Body of pancreas (tissue), 4 donors: ENCODE results near the gene SCAMP4. TPM values are rescaled to one million over a fixed set of nuclear protein-coding genes. Genes with fewer than 3 reads are reported as not detected.

Experiments used
- ATAC-seq: fragments of 150-250 bp; one replicate; pipeline ENCODE4 v1.9.1; 2016
- DNase-seq, 4 donors: peaks; one replicate each; pipeline ENCODE4 v3.0.0-alpha.2; 2019
- H3K27ac ChIP-seq, 4 donors: fragments of 200-600 bp; sonication (generic); 1 replicate in 3 of 4; 2 replicates in 1 of 4; pipeline versions ENCODE4 v1.5.1 to v1.6.1; 2016 to 2019; ENCODE audit warnings: mild to moderate bottlenecking in 1 of 4, mixed read lengths in 1 of 4, moderate library complexity in 1 of 4
- H3K27me3 ChIP-seq, 2 donors: fragments of 200-600 bp; sonication (generic); one replicate each; pipeline ENCODE4 v1.6.0; 2016; ENCODE audit warnings: mild to moderate bottlenecking in 1 of 2
- H3K36me3 ChIP-seq, 2 donors: fragments of 200-600 bp; sonication (generic); replicated peaks in 1 of 2; 2 replicates each; pipeline ENCODE4 v1.5.1; 2016; ENCODE audit warnings: low read depth in 2 of 2; ENCODE audit not compliant: insufficient read depth in 1 of 2
- H3K4me1 ChIP-seq: fragments of 200-600 bp; sonication (generic); one replicate; pipeline ENCODE4 v1.6.0; 2016
- H3K4me3 ChIP-seq, 2 donors: fragments of 200-600 bp; sonication (generic); 1 replicate in 1 of 2; 2 replicates in 1 of 2; pipeline ENCODE4 v1.5.1; 2016 to 2019
- H3K9me3 ChIP-seq, 3 donors: fragments of 200-600 bp; sonication (generic); 1 replicate in 2 of 3; 2 replicates in 1 of 3; pipeline ENCODE4 v1.5.1; 2016
- CTCF ChIP-seq, 7 experiments: fragments of 450-650 bp in 4 of 7; fragments of 200-600 bp in 3 of 7; sonication (generic) in 3 of 7; IDR thresholded peaks; one replicate each; pipeline ENCODE4 v1.5.1; 2016 to 2019; ENCODE audit warnings: antibody characterized with exemption in 7 of 7
- POLR2A ChIP-seq, 3 donors: fragments of 450-650 bp; IDR thresholded peaks; one replicate each; pipeline ENCODE4 v1.6.1; 2016; ENCODE audit warnings: antibody characterized with exemption in 3 of 3, mild to moderate bottlenecking in 2 of 3
- WGBS, 2 donors: methylation state at CpG; one replicate each; pipeline ENCODE4 v1.1.5; 2017; 5-methylcytosine and 5-hydroxymethylcytosine counted together
- intact Hi-C: fragments of 100-400 bp; cut with DNase I; formaldehyde crosslinking; loops from one replicate; pipeline ENCODE4 v1.15.1; 2023
- total RNA-seq, 2 donors: library from RNA; depleted of rRNA; stranded (reverse); fragments of >200 nt; gene quantifications; one replicate each; pipeline ENCODE4 v1.1.0, GENCODE V29; 2016

The SCAMP4 gene
- total RNA-seq, 2 donors from 2014 or later, result 37.6 to 67.2 TPM

- H3K27ac ChIP-seq, result peak overlapping the region; percentile 75 to 97 (median 86)
- no peaks in the 10 kb centered on the region for H3K9me3 ChIP-seq
- 0 to 2% methylated on average over 15 to 40 of the region's 40 CpGs for WGBS, 2 donors
- intact Hi-C loops, result no loop called here
- ATAC-seq (peak; percentile 59), DNase-seq (peak; percentile 80 to 84 (median 83))
- peak overlapping the region; percentile 52 to 72 for H3K4me3 ChIP-seq
- H3K36me3 ChIP-seq, result no peaks in the 10 kb centered on the region
- H3K27me3 ChIP-seq, result no peaks in the 10 kb centered on the region
- TF ChIP-seq POLR2A (IDR thresholded peaks at IDR 0.05), result peak in 2 of 3 donors; percentile 56 to 59
- TF ChIP-seq CTCF (IDR thresholded peaks at IDR 0.05), result no peak
- H3K4me1 ChIP-seq, result peaks cover 33% of the 10 kb centered on the region
Measured at GRCh38 chr19:1942078-1942933, 37.1 kb downstream of the SCAMP4 start.

- H3K9me3 ChIP-seq, result no peaks in the 10 kb centered on the region
- WGBS, 2 donors, result 36 to 47% methylated on average over 20 to 21 of the region's 21 CpGs
- no peak for ATAC-seq
- no peaks in the 10 kb centered on the region for H3K27me3 ChIP-seq
- no peak for DNase-seq
- H3K36me3 ChIP-seq, result no peaks in the 10 kb centered on the region
- intact Hi-C loops, result no loop called here
- peak overlapping the region; percentile 75 to 97 (median 86) for H3K27ac ChIP-seq
- TF ChIP-seq CTCF (IDR thresholded peaks at IDR 0.05), result no peak
- no peak for TF ChIP-seq POLR2A (IDR thresholded peaks at IDR 0.05)
- H3K4me3 ChIP-seq, result peak overlapping the region in 1 of 2 donors; percentile 72
- peaks cover 33% of the 10 kb centered on the region for H3K4me1 ChIP-seq
Measured at GRCh38 chr19:1942934-1943555, 37.8 kb downstream of the SCAMP4 start.

- no peak for TF ChIP-seq POLR2A (IDR thresholded peaks at IDR 0.05)
- no peak for TF ChIP-seq CTCF (IDR thresholded peaks at IDR 0.05)
- H3K27ac ChIP-seq, result peak overlapping the region in 1 of 4 donors; percentile 97
- H3K36me3 ChIP-seq, result no peaks in the 10 kb centered on the region
- peaks cover 33% of the 10 kb centered on the region for H3K4me1 ChIP-seq
- intact Hi-C loops, result no loop called here
- H3K27me3 ChIP-seq, result no peaks in the 10 kb centered on the region
- ATAC-seq, result no peak
- WGBS, 2 donors, result 85 to 86% methylated on average over 4 to 22 of the region's 22 CpGs
- H3K4me3 ChIP-seq, result no peak overlapping the region
- no peaks in the 10 kb centered on the region for H3K9me3 ChIP-seq
- no peak for DNase-seq
Measured at GRCh38 chr19:1943661-1944087, 38.5 kb downstream of the SCAMP4 start.

- H3K27me3 ChIP-seq, result no peaks in the 10 kb centered on the region
- no peak overlapping the region for H3K27ac ChIP-seq
- peak in 1 of 4 donors; percentile 15 for DNase-seq
- no peaks in the 10 kb centered on the region for H3K9me3 ChIP-seq
- no peaks in the 10 kb centered on the region for H3K36me3 ChIP-seq
- no peak for TF ChIP-seq CTCF (IDR thresholded peaks at IDR 0.05)
- no peak for TF ChIP-seq POLR2A (IDR thresholded peaks at IDR 0.05)
- no peak for ATAC-seq
- 78 to 89% methylated on average over 22 to 42 of the region's 42 CpGs for WGBS, 2 donors
- intact Hi-C loops, result no loop called here
- H3K4me3 ChIP-seq, result no peak overlapping the region
- peaks cover 33% of the 10 kb centered on the region for H3K4me1 ChIP-seq
Measured at GRCh38 chr19:1944088-1944915, 39.1 kb downstream of the SCAMP4 start.
